ENCODE measurements around the gene FBXL17.

The FBXL17 gene

DNA sequence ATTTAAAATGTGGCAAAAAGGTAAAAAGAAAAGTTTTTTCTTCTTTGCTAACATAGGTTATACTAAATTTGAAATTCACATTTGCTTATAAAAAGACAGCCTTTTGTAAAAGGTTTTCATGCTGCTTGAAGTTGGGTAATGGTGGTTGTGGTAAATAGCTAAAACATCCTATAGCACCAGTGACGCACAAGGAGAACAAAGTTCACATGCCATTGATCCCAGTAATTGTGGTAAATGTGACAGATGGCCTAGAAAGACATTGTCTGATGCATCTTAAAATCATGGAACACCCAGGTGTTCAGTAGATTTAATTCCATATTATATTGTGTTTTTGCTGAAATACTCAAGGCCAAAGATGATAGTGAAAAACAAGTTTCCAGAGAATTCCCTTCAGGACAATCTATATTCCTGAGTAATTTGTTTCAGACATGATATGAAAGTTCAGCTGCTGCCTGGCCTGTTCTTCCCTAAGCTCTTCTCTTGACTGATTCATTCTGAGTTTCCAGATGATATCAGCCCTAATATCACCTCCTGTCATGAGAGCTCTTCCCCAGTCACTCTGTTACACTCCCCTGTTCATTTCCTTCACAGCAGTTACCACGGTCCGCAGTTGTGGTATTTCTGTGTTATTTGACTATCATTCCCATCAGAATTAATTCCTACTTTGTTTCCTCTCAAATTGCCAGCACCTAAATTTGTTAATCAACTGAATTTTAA, 4.6 kb upstream of the FBXL17 start:
- Histone ChIP-seq H3K4me3 (ENCODE audit: low read length) (no peak overlapping the region), H3K9me3 (ENCODE audit: low read length) (no peaks in the 10 kb centered on the region), H3K27me3 (ENCODE audit: insufficient read depth, low read length) (no peaks in the 10 kb centered on the region)

GRCh38 chr5:108384741-108385140, 2.8 kb upstream of the FBXL17 start:
- no peaks in the 10 kb centered on the region for H3K36me3 ChIP-seq (ENCODE audit: insufficient read depth, low read length)
- no peak overlapping the region for H3K4me3 ChIP-seq (ENCODE audit: low read length)
- H3K4me1 ChIP-seq (ENCODE audit: insufficient read depth, low read length) = peaks cover 10% of the 10 kb centered on the region
- H2AFZ ChIP-seq (ENCODE audit: low read depth, low read length) = no peak overlapping the region
- H3K27me3 ChIP-seq (ENCODE audit: insufficient read depth, low read length) = no peaks in the 10 kb centered on the region
- no peaks in the 10 kb centered on the region for H3K9me3 ChIP-seq (ENCODE audit: low read length)

More for the DNA sequence above, 4.6 kb upstream of the FBXL17 start:
- Histone ChIP-seq H3K4me1 (ENCODE audit: insufficient read depth, low read length) (peaks cover 7% of the 10 kb centered on the region), H2AFZ (ENCODE audit: low read depth, low read length) (no peak overlapping the region), H3K36me3 (ENCODE audit: insufficient read depth, low read length) (no peaks in the 10 kb centered on the region)

DNA sequence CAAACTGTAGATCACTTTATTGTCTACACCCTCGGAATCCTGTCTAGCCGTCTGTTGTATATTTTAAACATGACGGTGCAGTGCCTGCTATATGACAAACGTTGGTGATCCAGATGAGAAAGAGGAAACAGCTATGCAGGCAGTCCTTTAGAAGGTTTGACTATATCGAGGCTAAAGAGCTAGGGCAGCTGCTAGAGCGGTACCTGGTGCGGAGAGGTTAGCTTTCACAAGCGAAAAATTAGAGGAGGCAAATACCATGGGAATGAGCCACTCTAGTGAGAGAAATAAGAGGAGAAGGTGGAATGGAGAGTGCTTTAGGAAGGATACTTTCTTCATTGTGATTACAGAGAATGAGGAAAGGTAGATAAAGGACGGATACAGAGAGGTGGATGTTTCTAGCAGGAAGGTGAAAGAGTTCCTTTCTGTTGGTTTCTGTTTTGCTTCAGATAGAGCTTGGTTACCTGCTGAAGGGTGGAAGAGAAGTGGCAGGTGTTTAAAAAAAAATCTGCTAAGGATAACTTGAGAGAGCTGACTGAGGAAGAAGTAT, 959 bp upstream of the FBXL17 start:
- no peaks in the 10 kb centered on the region for H3K27me3 ChIP-seq (ENCODE audit: insufficient read depth, low read length)
- H3K36me3 ChIP-seq (ENCODE audit: insufficient read depth, low read length) = no peaks in the 10 kb centered on the region
- H2AFZ ChIP-seq (ENCODE audit: low read depth, low read length) = peak overlapping the region; percentile 46
- H3K4me3 ChIP-seq (ENCODE audit: low read length) = peak overlapping the region; percentile 97
- H3K9me3 ChIP-seq (ENCODE audit: low read length) = no peaks in the 10 kb centered on the region
- peaks cover 23% of the 10 kb centered on the region for H3K4me1 ChIP-seq (ENCODE audit: insufficient read depth, low read length)

DNA sequence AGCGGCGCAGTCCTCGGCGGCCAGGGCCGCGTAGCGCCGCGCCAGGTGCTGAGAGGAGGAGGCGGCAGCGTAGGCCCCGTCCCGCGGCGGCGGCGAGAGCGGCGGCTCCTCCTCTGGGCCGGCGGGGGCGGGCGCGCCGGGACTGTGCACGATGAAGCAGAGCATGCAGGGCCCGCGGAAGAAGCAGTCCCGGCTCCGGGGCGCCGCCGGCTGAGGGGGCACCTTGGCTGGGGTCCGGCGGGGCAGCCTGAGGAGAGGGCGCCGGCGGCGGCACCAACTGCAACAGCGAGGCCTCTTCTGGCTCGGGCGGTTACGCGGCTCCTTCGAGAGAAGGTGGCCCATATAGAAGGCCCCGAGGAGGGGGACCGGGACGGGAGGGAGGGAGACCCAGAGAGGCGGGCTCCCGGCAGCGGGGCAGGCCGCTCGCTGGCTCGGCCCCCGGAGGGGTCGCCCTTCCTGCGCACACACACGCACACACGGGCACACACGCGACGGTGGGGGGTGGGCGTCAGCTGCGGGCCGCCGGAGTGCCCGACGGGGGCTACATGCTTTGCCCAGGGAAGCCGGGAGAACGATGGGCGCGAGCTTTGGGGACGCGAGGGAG, 446 bp downstream of the FBXL17 start:
- no peaks in the 10 kb centered on the region for H3K9me3 ChIP-seq (ENCODE audit: low read length)
- H3K4me1 ChIP-seq (ENCODE audit: insufficient read depth, low read length) = peaks cover 23% of the 10 kb centered on the region
- peak overlapping the region; percentile 97 for H3K4me3 ChIP-seq (ENCODE audit: low read length)
- peak overlapping the region; percentile 87 for H2AFZ ChIP-seq (ENCODE audit: low read depth, low read length)
- no peaks in the 10 kb centered on the region for H3K36me3 ChIP-seq (ENCODE audit: insufficient read depth, low read length)
- H3K27me3 ChIP-seq (ENCODE audit: insufficient read depth, low read length) = no peaks in the 10 kb centered on the region

- Histone ChIP-seq H3K4me1 (ENCODE audit: insufficient read depth, low read length) (peaks cover 23% of the 10 kb centered on the region), H3K27me3 (ENCODE audit: insufficient read depth, low read length) (no peaks in the 10 kb centered on the region), H3K9me3 (ENCODE audit: low read length) (peaks cover 2% of the 10 kb centered on the region), H3K4me3 (ENCODE audit: low read length) (peak overlapping the region; percentile 97), H2AFZ (ENCODE audit: low read depth, low read length) (peak overlapping the region; percentile 87), H3K36me3 (ENCODE audit: insufficient read depth, low read length) (no peaks in the 10 kb centered on the region)
Measured at GRCh38 chr5:108380531-108381349, 1.2 kb downstream of the FBXL17 start.

DNA sequence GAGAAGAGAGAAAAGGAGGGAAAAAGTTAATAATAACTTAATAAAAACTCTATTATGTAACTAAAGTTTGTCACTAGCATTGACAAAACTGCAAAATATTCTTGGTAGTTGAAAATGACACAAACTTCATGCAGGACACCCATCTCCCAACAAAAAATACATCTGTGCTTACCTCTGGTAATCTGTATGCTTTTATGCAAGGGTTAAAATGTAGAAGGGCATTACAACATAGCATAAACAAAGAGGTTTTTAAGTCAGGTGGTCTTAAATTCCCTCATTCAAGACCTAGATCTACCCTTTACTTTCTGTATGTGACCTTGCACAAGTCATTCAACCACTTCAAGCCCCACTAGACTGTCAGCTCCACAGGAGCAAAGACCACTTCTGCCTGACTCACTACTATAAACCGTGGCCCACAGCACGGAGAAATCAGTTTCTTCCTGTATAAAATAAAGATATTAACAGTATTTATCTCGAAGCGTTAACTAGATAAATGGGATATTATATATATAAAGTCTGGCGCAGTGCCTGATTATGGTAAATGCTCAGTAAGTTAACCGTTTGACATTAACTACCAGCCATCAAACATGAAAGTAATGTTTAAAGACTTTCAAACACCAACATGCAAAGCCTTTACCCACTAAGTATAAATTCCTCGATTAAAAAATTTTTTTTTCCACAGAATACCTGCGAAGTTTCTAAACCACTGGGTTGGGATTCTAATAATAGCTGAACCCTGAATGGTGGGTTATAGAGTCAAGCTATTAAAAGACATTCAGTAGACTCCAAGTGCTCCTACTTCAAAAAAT, 2.0 kb downstream of the FBXL17 start:
- Histone ChIP-seq H3K36me3 (ENCODE audit: insufficient read depth, low read length) (no peaks in the 10 kb centered on the region), H3K4me3 (ENCODE audit: low read length) (peak overlapping the region; percentile 97), H3K27me3 (ENCODE audit: insufficient read depth, low read length) (no peaks in the 10 kb centered on the region), H3K4me1 (ENCODE audit: insufficient read depth, low read length) (peaks cover 23% of the 10 kb centered on the region), H2AFZ (ENCODE audit: low read depth, low read length) (peak overlapping the region; percentile 69), H3K9me3 (ENCODE audit: low read length) (peaks cover 2% of the 10 kb centered on the region)

DNA sequence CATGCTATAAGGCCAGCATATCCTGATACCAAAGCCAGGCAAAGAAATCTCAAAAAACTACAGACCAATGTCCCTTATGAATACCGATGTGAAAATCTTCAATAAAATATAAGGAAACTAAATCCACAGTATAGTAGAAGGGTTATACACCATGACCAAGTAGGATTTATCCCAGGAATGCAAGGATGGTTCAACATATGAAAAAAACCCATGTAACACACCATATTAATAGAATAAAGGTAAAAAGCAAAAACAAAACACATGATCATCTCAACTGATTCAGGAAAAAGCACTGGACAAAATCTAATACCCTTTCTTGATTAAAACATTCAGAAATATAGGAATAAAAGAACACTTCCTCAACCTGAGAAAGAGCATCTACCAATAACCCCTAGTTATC, 6.1 kb downstream of the FBXL17 start:
- H3K4me3 ChIP-seq (ENCODE audit: low read length) = no peak overlapping the region
- H3K4me1 ChIP-seq (ENCODE audit: insufficient read depth, low read length) = peaks cover 16% of the 10 kb centered on the region
- H3K9me3 ChIP-seq (ENCODE audit: low read length) = peaks cover 13% of the 10 kb centered on the region
- no peaks in the 10 kb centered on the region for H3K27me3 ChIP-seq (ENCODE audit: insufficient read depth, low read length)
- H2AFZ ChIP-seq (ENCODE audit: low read depth, low read length) = no peak overlapping the region
- no peaks in the 10 kb centered on the region for H3K36me3 ChIP-seq (ENCODE audit: insufficient read depth, low read length)

GRCh38 chr5:108373426-108373825, 8.5 kb downstream of the FBXL17 start:
- H2AFZ ChIP-seq (ENCODE audit: low read depth, low read length) = no peak overlapping the region

GRCh38 chr5:108372369-108372768, 9.5 kb downstream of the FBXL17 start:
- H3K36me3 ChIP-seq (ENCODE audit: insufficient read depth, low read length) = no peaks in the 10 kb centered on the region
- H3K4me1 ChIP-seq (ENCODE audit: insufficient read depth, low read length) = no peaks in the 10 kb centered on the region

More at GRCh38 chr5:108373426-108373825, 8.5 kb downstream of the FBXL17 start:
- Histone ChIP-seq H3K4me3 (ENCODE audit: low read length) (no peak overlapping the region), H3K4me1 (ENCODE audit: insufficient read depth, low read length) (peaks cover 1% of the 10 kb centered on the region), H3K9me3 (ENCODE audit: low read length) (peaks cover 13% of the 10 kb centered on the region), H3K27me3 (ENCODE audit: insufficient read depth, low read length) (no peaks in the 10 kb centered on the region), H3K36me3 (ENCODE audit: insufficient read depth, low read length) (no peaks in the 10 kb centered on the region)

DNA sequence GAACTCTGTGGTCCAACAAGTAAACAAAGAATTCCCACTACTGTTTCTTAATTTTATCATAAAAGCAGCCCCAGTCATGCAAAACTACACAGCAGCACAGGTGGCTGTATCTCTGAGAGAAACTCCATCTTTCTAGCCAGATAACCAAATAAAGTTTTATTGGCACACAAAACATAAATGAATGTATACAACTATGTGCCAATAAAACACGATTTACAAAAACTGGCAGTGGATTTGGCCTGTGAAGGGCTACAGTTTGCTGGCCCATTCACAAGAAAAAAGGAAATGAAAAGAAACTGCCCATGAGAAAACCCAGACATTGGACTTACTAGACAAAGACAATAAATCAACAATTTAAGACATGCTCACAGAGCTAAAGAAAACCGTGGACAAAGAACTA, 10.6 kb downstream of the FBXL17 start:
- no peaks in the 10 kb centered on the region for H3K4me1 ChIP-seq (ENCODE audit: insufficient read depth, low read length)
- H3K27me3 ChIP-seq (ENCODE audit: insufficient read depth, low read length) = no peaks in the 10 kb centered on the region
- peaks cover 13% of the 10 kb centered on the region for H3K9me3 ChIP-seq (ENCODE audit: low read length)
- H2AFZ ChIP-seq (ENCODE audit: low read depth, low read length) = no peak overlapping the region
- no peak overlapping the region for H3K4me3 ChIP-seq (ENCODE audit: low read length)
- H3K36me3 ChIP-seq (ENCODE audit: insufficient read depth, low read length) = peaks cover 3% of the 10 kb centered on the region

More at GRCh38 chr5:108372369-108372768, 9.5 kb downstream of the FBXL17 start:
- Histone ChIP-seq H3K27me3 (ENCODE audit: insufficient read depth, low read length) (no peaks in the 10 kb centered on the region), H2AFZ (ENCODE audit: low read depth, low read length) (no peak overlapping the region), H3K9me3 (ENCODE audit: low read length) (peaks cover 13% of the 10 kb centered on the region), H3K4me3 (ENCODE audit: low read length) (no peak overlapping the region)

DNA sequence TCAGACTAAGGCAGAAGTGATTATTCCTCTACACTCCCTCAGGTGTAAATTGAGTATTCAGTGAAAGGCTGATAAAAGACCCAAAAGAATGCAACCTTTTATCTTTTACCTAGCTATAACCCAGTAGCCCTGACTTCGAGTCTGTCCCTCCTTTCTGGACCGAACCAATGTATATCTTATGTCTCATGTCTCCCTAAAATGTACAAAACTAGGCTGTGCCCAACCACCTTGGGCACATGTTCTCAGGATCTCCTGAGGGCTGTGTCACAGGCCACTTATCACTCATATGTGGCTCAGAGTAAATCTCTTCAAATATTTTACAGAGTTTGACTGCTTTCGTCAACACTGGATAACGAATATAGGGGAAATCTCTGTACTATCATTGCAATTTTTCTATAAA, 12.7 kb downstream of the FBXL17 start:
- Histone ChIP-seq H2AFZ (ENCODE audit: low read depth, low read length) (no peak overlapping the region), H3K4me3 (ENCODE audit: low read length) (no peak overlapping the region), H3K9me3 (ENCODE audit: low read length) (peaks cover 11% of the 10 kb centered on the region), H3K36me3 (ENCODE audit: insufficient read depth, low read length) (peaks cover 7% of the 10 kb centered on the region), H3K4me1 (ENCODE audit: insufficient read depth, low read length) (no peaks in the 10 kb centered on the region), H3K27me3 (ENCODE audit: insufficient read depth, low read length) (no peaks in the 10 kb centered on the region)

GRCh38 chr5:108367679-108368334, 14.1 kb downstream of the FBXL17 start:
- peaks cover 5% of the 10 kb centered on the region for H3K9me3 ChIP-seq (ENCODE audit: low read length)
- H3K36me3 ChIP-seq (ENCODE audit: insufficient read depth, low read length) = peaks cover 7% of the 10 kb centered on the region
- no peak overlapping the region for H3K4me3 ChIP-seq (ENCODE audit: low read length)

More at GRCh38 chr5:108367679-108368334, 14.1 kb downstream of the FBXL17 start:
- Histone ChIP-seq H2AFZ (ENCODE audit: low read depth, low read length) (no peak overlapping the region), H3K27me3 (ENCODE audit: insufficient read depth, low read length) (no peaks in the 10 kb centered on the region), H3K4me1 (ENCODE audit: insufficient read depth, low read length) (no peaks in the 10 kb centered on the region)
